ENCODE results near the gene CST7.

CST7 gene

DNA sequence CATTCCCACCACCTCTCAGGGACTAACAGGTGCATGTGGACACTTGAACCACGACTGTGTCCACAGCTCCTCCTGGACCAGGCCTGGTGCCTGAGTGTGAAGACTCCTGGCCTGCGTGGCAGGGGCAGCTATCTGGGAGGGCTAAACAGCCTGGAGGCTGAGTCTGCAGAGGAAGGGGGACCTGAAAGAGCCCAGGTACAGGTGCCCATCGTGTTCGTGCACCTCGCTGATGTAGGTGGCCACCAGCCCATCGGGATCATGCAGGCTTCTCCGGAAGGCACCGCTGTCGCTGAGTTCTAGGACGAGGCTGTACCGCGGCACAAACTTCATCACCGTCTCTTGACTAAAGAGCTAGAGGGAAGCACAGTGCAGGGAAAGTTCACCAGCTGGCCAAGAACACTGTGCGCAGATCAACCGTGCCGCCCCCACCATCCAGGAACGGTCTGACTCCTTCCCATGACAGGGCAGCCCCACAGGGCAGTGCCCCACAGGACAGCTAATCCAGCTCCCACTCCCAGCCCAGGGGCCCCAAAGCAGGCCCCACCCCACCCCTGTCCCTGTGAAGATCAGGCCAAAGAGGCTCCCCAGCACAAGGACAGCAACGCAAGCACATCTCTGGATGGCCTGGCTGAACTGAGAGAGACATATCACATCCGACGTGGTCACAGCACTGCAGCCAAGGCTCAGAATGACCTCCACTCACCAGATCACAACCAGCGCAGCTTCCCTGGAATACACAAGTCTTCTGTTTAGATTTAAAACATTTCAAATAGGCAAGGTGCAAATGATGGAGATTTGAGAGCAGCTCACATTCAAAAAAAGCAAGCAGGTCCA is 14.8 kb downstream of the CST7 start:
- Histone ChIP-seq H3K27me3 (ENCODE audit: insufficient read depth, low read length, poor library complexity) (no peaks in the 10 kb centered on the region), H3K27ac (ENCODE audit: low read length) (no peak overlapping the region), H4K20me1 (ENCODE audit: insufficient read depth, low read length) (0 out of 2 replicates have a peak, but pooled peaks cover 5% of the 10 kb centered on the region), H3K4me3 (ENCODE audit: low read depth in 1 of 2, low read length in 2 of 2) (no peak overlapping the region), H3K9me3 (ENCODE audit: insufficient read depth, low read length, severe bottlenecking) (no peaks in the 10 kb centered on the region), H3K9ac (ENCODE audit: low read depth, low read length) (no peak overlapping the region), H3K79me2 (ENCODE audit: insufficient read depth, low read length) (no peaks in the 10 kb centered on the region), H3K4me2 (ENCODE audit: insufficient read depth, low read length) (no peak overlapping the region), H3K36me3 (ENCODE audit: insufficient read depth, low read length) (peaks cover 92% of the 10 kb centered on the region), H3K4me1 (ENCODE audit: insufficient read depth, low read length) (no peaks in the 10 kb centered on the region), H2AFZ (ENCODE audit: low read depth, low read length) (no peak overlapping the region)
- ATAC-seq (ENCODE audit: insufficient read depth, low read depth) (no peak), DNase-seq (peak; percentile 2)
- TF ChIP-seq EZH2 (IDR thresholded peaks at IDR 0.05; ENCODE audit: borderline replicate concordance, low read depth, low read length, severe bottlenecking) = no peak
- no peak for TF ChIP-seq CTCF (IDR thresholded peaks at IDR 0.05; ENCODE audit: borderline replicate concordance, extremely low read depth, low read length, poor library complexity, severe bottlenecking)

DNA sequence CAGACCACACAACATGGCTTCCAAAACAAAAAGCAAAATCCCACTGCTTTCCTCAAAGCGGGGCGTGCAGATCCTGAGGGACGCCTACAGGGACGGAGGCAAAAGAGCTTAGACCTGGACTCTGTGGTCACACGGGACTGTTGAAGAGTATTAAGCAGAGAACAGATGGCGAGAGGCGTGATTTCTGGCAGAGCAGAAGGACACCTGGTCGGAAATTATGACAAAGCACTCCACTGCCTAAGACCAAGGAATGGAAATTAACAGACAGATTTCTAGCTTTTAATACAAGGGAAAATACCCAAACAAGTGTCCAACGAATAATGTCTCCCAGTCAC is 15.4 kb downstream of the CST7 start:
- no peak overlapping the region for H3K4me2 ChIP-seq (ENCODE audit: insufficient read depth, low read length)
- H3K36me3 ChIP-seq (ENCODE audit: insufficient read depth, low read length) = peaks cover 94% of the 10 kb centered on the region

DNA sequence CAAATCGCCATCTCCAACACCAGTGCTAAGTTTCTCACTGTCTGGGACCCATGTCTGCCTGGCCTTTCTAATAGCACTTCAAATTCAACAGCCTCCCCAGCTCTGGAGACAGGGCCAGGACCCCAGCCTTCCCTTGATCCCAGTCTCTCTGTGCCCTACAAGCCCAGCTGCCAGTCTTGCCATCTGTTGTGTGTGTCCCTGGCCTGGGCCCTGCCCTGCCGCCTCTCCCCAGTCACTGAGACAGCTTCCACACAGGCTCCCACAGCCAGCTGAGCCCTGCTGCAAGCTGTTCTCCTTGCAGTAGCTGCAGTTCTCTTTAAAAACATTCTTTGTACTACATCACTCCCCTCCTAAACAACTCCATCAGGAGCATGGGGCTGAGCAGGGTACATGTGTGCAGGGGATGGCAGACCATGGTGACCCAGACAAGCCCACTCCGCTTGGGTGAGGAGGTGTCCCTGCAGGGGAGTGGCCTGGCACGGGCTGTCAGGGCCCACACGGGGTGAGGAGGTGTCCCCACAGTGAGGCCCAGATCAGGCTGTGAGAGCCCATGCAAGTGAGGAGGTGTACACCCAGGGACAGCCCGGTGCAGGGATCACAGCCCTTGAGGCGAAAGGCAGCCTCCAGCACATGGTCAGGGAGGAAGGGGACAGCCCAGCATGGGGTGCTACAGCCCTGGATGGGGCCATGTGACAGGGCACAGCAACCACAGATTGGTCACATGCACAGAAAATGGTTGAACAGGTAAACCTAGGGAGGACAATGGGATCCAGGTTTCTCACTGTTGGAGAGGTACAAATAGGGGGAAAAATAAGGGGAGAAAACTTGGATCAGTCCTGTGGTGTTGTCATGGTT is 16.2 kb downstream of the CST7 start:
- peaks cover 94% of the 10 kb centered on the region for H3K36me3 ChIP-seq (ENCODE audit: insufficient read depth, low read length)
- peak; percentile 2 for DNase-seq

More for the DNA sequence above, 15.4 kb downstream of the CST7 start:
- no peak for DNase-seq
- Histone ChIP-seq H3K4me1 (ENCODE audit: insufficient read depth, low read length) (no peaks in the 10 kb centered on the region), H2AFZ (ENCODE audit: low read depth, low read length) (no peak overlapping the region), H4K20me1 (ENCODE audit: insufficient read depth, low read length) (0 out of 2 replicates have a peak, but pooled peaks cover 5% of the 10 kb centered on the region), H3K4me3 (ENCODE audit: low read depth in 1 of 2, low read length in 2 of 2) (no peak overlapping the region), H3K9ac (ENCODE audit: low read depth, low read length) (no peak overlapping the region), H3K27me3 (ENCODE audit: insufficient read depth, low read length, poor library complexity) (no peaks in the 10 kb centered on the region), H3K79me2 (ENCODE audit: insufficient read depth, low read length) (no peaks in the 10 kb centered on the region), H3K27ac (ENCODE audit: low read length) (no peak overlapping the region), H3K9me3 (ENCODE audit: insufficient read depth, low read length, severe bottlenecking) (no peaks in the 10 kb centered on the region)
- ATAC-seq (ENCODE audit: insufficient read depth, low read depth) = no peak
- TF ChIP-seq EZH2 (IDR thresholded peaks at IDR 0.05; ENCODE audit: borderline replicate concordance, low read depth, low read length, severe bottlenecking) = no peak
- TF ChIP-seq CTCF (IDR thresholded peaks at IDR 0.05; ENCODE audit: borderline replicate concordance, extremely low read depth, low read length, poor library complexity, severe bottlenecking) = no peak

More for the DNA sequence above, 16.2 kb downstream of the CST7 start:
- H3K79me2 ChIP-seq (ENCODE audit: insufficient read depth, low read length) = no peaks in the 10 kb centered on the region
- no peak overlapping the region for H2AFZ ChIP-seq (ENCODE audit: low read depth, low read length)
- no peak overlapping the region for H3K4me2 ChIP-seq (ENCODE audit: insufficient read depth, low read length)
- ATAC-seq (ENCODE audit: insufficient read depth, low read depth) = no peak
- H3K27ac ChIP-seq (ENCODE audit: low read length) = no peak overlapping the region
- H3K4me3 ChIP-seq (ENCODE audit: low read depth in 1 of 2, low read length in 2 of 2) = no peak overlapping the region
- TF ChIP-seq EZH2 (IDR thresholded peaks at IDR 0.05; ENCODE audit: borderline replicate concordance, low read depth, low read length, severe bottlenecking) (no peak), CTCF (IDR thresholded peaks at IDR 0.05; ENCODE audit: borderline replicate concordance, extremely low read depth, low read length, poor library complexity, severe bottlenecking) (no peak)
- no peaks in the 10 kb centered on the region for H3K27me3 ChIP-seq (ENCODE audit: insufficient read depth, low read length, poor library complexity)
- H3K4me1 ChIP-seq (ENCODE audit: insufficient read depth, low read length) = no peaks in the 10 kb centered on the region
- H3K9me3 ChIP-seq (ENCODE audit: insufficient read depth, low read length, severe bottlenecking) = no peaks in the 10 kb centered on the region
- 0 out of 2 replicates have a peak, but pooled peaks cover 5% of the 10 kb centered on the region for H4K20me1 ChIP-seq (ENCODE audit: insufficient read depth, low read length)
- H3K9ac ChIP-seq (ENCODE audit: low read depth, low read length) = no peak overlapping the region

All from DND-41 (cell line).